Fibroblast of mammary gland (primary cell): Measurements from ENCODE around the gene METTL9.
"Not testable (repeated sequence)": the region's sequence is repeated elsewhere in the genome, so short reads cannot be mapped to it uniquely, and the experiment has no call there.

ENCODE experiments used
- DNase-seq: peaks from one replicate; pipeline ENCODE4 v3.0.0-alpha.2; 2010; ENCODE audit warnings: low read depth
- H3K4me3 ChIP-seq: 2 replicates; pipeline ENCODE4 v1.5.1; 2011; ENCODE audit warnings: low read depth, mild to moderate bottlenecking, low read length, moderate library complexity; ENCODE audit not compliant: control insufficient read depth
- TF ChIP-seq, protein P1 (sequence below): conservative IDR thresholded peaks from 2 replicates; pipeline ENCODE4 v1.5.1; 2011; ENCODE audit warnings: low read depth, low read length, inconsistent platforms; ENCODE audit not compliant: control insufficient read depth, insufficient read depth

Gene METTL9

GRCh38 chr16:21560462-21560861 is 38.9 kb upstream of the METTL9 start:
- H3K4me3 ChIP-seq = no peak overlapping the region
- DNase-seq = no peak

DNA sequence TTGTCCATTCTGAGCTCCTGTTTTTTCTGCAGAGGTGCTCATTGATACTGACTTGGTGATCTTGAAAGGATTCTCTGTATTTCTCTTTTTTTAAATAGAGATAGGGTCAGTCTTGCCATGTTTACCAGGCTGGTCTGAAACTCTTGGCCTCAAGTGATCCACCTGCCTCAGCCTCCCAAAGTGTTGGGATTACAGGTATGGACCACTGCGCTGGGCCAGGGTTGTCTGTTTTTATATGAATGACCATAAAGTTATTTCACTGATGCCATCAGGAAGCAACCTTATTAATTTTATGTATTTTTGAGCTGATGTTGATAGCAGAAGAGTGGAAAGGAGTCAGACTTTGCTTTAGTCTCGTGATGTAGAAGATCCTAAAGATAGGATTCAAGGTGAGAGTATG is 35.7 kb upstream of the METTL9 start:
- DNase-seq = no peak
- TF ChIP-seq, protein P1, sequence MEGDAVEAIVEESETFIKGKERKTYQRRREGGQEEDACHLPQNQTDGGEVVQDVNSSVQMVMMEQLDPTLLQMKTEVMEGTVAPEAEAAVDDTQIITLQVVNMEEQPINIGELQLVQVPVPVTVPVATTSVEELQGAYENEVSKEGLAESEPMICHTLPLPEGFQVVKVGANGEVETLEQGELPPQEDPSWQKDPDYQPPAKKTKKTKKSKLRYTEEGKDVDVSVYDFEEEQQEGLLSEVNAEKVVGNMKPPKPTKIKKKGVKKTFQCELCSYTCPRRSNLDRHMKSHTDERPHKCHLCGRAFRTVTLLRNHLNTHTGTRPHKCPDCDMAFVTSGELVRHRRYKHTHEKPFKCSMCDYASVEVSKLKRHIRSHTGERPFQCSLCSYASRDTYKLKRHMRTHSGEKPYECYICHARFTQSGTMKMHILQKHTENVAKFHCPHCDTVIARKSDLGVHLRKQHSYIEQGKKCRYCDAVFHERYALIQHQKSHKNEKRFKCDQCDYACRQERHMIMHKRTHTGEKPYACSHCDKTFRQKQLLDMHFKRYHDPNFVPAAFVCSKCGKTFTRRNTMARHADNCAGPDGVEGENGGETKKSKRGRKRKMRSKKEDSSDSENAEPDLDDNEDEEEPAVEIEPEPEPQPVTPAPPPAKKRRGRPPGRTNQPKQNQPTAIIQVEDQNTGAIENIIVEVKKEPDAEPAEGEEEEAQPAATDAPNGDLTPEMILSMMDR = no peak
- no peak overlapping the region for H3K4me3 ChIP-seq

More at GRCh38 chr16:21560462-21560861, 38.9 kb upstream of the METTL9 start:
- TF ChIP-seq, protein P1 = no peak

GRCh38 chr16:21564367-21564766 is 35.0 kb upstream of the METTL9 start:
- DNase-seq, H3K4me3 ChIP-seq: not testable (repeated sequence)

GRCh38 chr16:21565507-21565860 is 33.9 kb upstream of the METTL9 start:
- H3K4me3 ChIP-seq = no peak overlapping the region
- TF ChIP-seq, protein P1 = no peak
- no peak for DNase-seq

GRCh38 chr16:21565861-21566669 is 33.3 kb upstream of the METTL9 start:
- TF ChIP-seq, protein P1 = no peak
- DNase-seq = no peak

DNA sequence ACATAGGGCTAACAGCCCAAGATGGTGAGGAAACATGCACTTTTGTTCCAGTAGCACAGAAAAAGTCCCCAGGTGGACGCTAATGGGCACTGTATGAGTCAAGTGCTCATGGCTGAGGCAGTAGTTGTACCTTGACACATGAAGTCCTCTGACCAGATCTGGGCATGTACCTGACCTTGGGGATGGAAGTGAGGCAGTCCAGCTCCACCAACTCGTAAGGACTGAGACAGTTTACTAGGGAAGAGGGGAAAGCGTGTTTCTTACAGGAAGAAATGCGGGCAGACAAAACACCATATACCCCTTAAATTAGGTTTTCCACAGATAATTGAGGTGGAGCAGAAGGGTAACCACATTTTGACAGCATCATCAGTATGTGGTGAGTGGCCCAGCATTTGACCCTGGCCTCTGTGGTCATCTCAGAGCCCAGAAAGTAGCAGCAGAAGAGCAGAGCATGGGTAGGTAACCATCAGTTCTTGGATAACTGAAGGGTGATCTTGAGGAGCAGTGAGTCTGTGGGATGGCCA is 32.4 kb upstream of the METTL9 start:
- no peak overlapping the region for H3K4me3 ChIP-seq
- no peak for DNase-seq
- TF ChIP-seq, protein P1 = no peak

More at GRCh38 chr16:21565861-21566669, 33.3 kb upstream of the METTL9 start:
- no peak overlapping the region for H3K4me3 ChIP-seq

- DNase-seq, H3K4me3 ChIP-seq: not testable (repeated sequence)
Measured at GRCh38 chr16:21567496-21567895, 31.9 kb upstream of the METTL9 start.
